Mucosa of gallbladder (tissue), 1 donor: ENCODE data around the gene PPP1R12B. TPM values are rescaled to one million over a fixed set of nuclear protein-coding genes. Genes with fewer than 3 reads are reported as not detected.
"Not testable (repeated sequence)": the region's sequence is repeated elsewhere in the genome, so short reads cannot be mapped to it uniquely, and the experiment has no call there.

Source experiments
- DNase-seq: peaks from one replicate; pipeline ENCODE4 v3.0.0-alpha.2; 2020; ENCODE audit warnings: low spot score
- total RNA-seq: library from RNA; stranded (reverse); gene quantifications from one replicate; pipeline ENCODE4 v1.2.1, GENCODE V29; 2021
- donor health status: DM: no; HTN: no; CAD: no.

The PPP1R12B gene
- total RNA-seq, 1 donor from 2014 or later, result 194 TPM

DNA sequence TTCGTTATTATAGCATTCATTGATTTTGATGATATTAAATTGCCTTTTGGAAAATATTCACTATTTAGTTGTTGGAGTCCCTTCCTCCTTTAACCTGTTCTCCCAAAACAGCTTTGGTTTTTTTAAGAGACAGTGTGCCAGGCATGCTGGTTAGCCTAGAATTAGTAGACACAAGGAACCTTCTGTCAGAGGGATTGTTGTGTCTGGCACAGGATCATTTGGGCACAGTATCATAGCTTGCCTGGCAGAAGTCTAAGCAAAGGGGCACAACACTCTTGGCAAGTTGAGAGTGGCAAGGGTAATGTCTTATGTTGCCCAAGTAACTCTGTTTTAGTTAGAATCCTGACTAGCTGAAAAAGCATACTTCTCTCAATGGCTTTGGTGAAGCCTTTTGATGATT lies 49.9 kb downstream of the PPP1R12B start:
- not testable (repeated sequence) for DNase-seq

DNA sequence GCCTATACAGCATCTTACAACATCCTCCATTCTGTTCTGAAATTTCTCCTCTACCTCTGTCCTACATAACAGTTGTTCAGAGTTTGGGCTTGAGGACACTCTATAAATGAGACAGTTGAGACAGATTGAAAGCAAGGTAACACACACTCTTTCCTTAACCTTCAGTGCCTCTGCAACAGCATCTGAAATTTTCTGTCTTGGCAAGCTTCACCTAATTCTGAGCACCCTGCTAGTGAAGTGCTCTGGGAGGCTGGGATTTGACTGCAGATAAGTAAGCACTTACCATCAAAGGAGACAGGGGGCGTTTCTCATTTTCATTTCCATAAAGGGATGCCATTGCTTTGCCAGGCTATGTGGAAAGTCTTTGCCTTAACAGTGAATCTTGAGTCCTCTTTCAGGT lies 53.3 kb downstream of the PPP1R12B start:
- DNase-seq, result not testable (repeated sequence)

DNA sequence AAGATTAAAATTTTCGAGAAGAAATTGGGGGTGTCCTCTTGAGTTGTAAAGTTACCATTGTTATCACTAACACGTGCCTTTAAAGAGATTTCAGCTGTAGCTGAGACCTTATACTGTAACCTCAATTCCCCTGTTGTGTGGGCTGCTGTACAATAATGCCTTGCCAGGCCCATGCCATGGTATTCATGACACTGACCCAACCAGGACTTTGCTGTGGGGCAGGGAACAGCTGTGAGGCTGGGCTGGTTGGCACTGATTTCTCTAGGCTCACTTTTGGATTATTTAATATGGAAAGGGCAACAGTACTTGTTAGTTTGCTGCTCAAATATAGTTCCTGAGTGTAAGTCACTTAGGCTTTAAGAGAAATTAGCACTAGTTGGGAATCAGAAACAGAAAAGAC lies 54.9 kb downstream of the PPP1R12B start:
- not testable (repeated sequence) for DNase-seq

DNA sequence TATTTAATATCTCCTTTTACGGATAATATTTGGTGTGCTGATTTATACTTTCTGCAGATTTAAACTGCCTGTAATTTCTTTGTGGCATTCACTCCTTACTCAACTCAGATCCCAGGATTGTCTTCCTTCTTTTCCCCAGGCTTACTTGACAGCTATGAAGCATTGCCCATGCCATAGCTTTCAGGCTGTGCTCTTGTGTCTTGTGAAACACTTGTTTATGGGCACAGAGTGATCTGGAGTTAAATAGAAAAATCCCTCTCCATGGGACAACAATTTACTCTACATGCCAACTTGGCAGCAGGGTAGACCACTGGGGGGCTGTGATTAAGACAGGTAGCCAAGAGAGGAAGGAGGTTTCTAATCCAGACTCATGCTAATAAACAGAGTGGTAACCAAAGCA lies 57.4 kb downstream of the PPP1R12B start:
- DNase-seq, result no peak

DNA sequence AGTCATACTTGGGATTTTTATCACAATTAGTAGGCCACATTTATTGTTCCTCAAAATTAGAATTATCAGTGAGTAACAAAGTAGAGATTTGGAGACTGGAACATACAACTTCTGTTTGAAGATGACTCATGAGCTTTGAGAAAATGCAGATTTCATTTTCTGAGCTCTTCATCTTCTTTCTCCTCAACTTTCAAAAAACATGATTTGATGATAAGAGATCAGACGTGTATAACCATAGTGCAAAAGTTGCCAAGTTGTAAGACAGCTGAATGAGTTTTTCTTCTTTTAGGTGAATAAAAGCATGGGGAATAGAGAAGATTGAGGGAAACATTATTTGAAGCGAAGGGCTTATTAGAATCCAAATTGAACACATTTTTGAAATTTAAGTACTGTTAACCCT lies 58.4 kb downstream of the PPP1R12B start:
- DNase-seq, result not testable (repeated sequence)

DNA sequence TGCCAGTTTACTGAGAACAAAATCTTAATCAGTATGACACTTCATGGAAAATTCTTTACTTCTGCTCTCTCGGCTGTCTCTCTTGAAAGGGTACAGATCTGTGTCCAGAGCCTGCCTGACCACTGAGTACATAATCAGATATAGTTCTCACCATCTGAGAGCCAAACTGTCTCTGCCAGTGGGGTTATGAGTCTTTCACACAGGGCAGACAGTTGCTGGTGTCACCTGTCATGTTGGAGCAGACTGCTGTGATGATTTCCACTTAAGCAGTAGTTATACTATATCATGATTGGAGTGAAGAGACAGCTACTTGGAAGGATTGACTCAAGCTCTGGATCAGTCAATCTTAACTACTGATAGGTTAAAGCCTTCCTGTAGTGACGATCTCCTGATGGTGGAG lies 58.9 kb downstream of the PPP1R12B start:
- not testable (repeated sequence) for DNase-seq

DNA sequence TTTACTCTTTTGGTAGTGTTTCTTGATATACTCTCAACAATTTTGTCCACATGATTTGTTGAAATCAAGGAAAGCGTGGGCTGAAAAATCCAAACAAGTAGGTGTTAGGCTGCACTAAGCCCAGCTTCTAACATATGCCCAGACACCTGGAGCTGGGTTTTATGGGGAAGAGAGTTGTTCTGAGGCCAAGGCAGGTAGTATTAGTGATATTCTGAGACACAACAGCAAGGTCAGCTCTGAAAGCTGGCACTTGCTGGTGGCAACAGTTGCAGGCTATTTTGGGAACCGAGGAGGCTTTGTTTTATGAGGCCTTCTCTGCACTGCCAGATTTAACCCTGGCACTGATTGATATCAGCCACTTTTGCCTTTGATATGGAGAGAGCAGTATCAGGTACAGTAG lies 61.8 kb downstream of the PPP1R12B start:
- not testable (repeated sequence) for DNase-seq

DNA sequence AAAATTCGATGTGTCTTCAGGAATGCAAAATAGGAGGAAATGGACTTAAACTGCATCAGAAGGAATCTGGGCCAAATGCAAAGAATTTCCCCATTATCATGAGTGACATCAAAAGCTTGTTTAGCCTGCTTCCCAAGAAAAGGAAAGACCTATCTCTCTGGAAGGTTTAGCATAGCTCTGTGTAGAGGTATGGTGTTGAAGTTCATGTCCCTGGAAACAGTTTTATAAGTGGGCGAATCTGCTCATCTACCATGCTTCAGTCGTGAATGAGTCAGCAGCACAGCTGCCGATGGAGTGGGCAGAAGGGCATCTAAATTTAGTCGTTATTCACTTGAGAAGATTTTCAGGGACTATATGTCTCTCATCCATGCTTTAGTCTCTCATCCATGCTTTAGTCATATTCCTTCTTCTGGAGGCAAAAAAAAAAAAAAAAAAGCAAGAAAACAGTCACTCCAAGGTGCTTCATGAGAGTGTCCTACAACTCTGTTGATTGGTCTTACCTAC lies 62.4 kb downstream of the PPP1R12B start:
- not testable (repeated sequence) for DNase-seq

DNA sequence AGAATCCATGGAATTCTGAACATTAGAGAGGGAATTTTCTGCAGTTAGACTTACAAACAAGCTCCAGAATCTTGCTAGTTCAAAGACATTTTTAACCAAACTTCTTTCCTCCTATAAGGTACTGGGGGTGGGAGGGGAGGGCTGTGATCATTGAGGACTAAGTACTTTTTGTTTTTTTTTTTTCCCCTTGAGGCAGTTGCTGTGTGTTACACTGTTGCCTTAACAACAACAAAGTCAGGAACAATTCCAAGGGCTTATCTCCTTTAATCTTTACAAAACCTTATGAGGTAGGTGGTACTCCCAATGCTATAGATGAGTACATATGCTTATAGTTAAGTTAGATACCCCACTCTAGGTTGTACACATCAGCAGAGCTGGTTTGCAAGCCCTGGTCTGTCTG lies 62.9 kb downstream of the PPP1R12B start:
- DNase-seq, result no peak

DNA sequence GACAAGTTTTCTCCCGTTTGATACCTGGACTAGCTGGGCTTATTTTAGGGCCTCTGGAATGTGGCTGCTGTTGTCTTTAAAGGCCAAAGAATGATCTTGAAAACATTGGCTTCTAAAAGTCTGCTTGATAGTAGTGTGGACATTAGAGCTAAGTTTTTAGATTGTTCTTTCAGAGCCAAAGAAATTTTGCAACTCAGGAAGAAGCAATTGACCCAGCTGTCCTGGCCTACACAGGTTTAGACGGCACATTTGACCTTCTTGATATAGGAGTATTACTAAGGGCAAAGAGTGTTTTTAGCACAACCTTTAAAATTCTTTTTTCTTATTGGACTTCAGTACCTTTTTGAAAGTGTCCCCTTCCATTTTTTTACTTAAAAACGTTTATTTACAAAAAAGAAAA lies 63.9 kb downstream of the PPP1R12B start:
- DNase-seq, result not testable (repeated sequence)

DNA sequence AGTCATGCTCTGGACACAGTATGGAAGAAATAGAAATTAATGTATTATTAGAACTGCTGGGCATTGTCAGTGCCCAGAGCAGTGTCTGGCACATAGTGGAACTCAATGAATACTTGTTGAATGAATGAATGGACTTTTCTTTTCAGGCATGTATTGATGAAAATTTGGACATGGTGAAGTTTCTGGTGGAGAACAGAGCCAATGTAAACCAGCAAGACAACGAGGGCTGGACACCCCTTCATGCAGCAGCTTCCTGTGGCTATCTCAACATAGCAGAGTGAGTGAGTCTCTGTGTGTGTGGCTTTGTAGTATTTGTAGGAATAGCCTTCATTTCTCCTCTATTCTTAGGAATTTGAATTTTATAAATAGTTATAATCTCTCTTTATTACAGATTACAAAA lies 68.1 kb downstream of the PPP1R12B start:
- DNase-seq, result no peak

DNA sequence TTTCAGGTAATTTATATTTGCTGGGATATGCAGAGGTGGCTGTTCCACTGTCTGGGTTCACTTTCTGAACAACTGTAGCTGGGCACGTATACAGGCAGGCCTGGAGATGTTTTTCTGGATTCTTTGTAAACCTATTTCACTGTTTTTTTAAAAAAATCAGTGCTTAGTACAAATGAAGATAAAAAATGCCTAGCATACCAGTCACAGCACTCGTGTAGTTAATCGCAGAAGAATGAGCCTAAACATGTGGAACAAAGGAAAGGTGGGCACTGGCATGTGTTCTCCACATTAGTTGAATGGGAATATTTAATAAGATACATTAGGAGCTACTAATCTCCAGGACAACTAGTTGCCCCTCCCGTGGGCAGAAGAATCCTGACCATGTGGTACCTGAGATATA lies 68.6 kb downstream of the PPP1R12B start:
- not testable (repeated sequence) for DNase-seq

DNA sequence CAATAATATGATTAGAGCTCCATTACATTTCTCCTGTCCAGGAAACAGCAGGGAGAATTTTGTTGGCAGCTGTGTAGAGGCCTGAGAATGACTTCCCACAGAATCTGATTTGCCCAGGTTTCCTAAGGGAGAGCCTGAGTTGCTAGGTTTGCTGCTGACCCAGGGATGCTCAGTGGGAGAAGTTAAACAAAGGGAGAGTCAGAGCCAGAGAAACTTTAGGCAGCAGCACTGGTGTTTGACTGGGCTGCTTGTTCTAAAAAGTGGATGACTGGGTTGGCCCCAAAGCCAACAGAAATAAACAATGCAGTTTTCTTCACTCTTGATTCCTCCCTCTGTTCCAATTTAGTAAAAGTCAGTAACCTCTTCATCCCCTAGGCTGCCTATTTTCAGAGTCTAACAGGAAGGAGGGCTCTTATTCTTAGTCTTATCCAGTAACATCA lies 69.3 kb downstream of the PPP1R12B start:
- not testable (repeated sequence) for DNase-seq

DNA sequence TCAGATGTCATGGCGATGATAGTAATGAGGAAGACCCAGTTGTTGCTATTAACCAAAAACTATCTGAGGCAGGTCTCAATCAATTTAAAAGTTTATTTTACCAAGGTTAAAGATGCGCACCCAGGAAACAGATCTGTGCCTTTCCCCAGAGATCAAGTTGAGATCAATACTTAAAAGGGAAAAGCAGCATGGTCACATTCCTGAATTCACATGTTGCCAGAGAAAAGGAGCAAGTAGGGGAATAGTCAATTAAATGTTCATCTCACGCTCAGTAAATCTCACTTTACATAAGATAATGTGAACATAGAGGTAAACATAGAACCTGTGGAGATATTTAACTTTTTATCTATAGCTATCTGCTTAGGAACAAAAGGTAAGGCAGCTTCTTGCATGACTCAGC lies 71.2 kb downstream of the PPP1R12B start:
- peak; percentile 23 for DNase-seq

DNA sequence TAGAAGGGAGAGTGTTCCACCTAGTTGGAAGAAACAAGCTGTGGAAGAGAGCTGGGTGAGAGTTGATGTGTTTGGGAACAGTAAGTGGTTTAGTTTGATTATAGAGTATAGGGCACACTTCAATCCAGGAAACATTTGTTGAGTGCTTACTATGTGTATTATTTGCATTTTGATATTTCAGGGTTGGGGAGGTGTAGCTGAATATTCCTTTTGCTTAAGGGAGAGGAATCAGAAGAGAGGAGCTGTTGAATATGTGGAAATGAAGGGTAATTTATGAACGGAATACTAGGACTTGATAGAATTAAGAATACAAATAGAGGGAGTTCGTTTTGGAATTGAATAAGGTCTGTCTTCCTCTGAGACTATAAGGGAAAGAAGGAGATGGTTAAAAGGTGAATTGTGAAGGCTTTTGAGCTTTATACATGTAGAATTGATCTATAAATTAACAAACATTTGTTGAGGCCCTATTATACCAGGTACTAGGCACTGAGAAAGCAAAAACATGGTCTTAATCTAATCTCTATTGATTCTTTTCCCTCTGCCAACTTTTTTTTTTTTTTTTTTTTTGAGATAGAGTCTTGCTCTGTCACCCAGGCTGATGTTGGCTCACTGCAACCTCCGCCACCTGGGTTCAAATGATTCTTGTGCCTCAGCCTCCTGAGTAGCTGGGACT lies 72.1 kb downstream of the PPP1R12B start:
- DNase-seq, result not testable (repeated sequence)

DNA sequence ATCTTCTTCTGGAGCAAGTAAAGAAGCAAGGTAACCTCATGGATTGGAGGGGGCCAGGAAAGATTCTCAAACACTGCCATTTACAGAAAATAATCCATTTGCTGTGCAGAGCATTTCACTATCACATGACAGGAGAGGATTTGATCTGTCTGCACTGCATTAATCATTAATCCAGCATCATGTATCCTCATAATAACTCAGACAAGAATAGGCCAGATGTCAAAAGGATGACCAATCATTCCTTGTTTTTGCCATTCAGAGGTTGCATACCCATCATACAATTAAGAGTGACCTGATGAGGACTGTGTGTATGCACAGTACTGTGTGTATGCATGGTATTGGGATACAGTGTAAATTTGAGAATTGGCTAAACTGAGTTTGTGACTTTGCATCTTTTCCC lies 74.2 kb downstream of the PPP1R12B start:
- DNase-seq, result not testable (repeated sequence)

DNA sequence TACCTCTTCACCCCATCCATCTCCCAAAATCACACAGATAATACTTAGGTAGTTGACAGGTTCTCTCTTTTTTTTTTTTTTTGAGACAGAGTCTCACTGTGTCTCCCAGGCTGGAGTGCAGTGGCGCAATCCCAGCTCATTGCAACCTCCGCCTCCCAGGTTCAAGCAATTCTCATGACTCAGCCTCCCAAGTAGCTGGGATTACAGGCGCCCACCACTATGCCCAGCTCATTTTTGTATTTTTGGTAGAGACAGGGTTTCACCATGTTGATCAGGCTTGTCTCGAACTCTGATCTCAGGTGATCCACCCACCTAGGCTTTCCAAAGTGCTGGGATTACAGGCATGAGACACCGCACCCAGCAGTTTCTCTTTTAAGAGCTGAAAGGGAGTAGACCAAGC lies 75.8 kb downstream of the PPP1R12B start:
- not testable (repeated sequence) for DNase-seq

DNA sequence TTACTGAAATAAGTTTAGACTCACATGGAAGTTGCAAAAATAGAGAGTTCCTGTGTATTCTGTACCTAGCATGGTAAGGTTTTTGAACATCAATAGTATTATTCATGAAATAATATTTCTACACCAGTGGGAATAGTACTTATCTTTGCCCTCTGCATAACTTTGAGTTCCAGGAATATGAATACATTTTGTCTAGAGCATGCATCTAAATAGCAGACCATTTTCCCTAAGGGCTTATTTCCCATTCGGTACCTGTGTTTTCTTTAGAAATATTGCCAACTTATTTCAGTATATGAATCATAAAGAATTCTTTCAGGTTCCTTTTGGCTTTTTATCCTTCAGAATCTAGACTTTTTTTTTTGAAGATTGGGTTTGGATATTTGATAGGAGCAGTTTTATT lies 81.6 kb downstream of the PPP1R12B start:
- DNase-seq, result not testable (repeated sequence)

DNA sequence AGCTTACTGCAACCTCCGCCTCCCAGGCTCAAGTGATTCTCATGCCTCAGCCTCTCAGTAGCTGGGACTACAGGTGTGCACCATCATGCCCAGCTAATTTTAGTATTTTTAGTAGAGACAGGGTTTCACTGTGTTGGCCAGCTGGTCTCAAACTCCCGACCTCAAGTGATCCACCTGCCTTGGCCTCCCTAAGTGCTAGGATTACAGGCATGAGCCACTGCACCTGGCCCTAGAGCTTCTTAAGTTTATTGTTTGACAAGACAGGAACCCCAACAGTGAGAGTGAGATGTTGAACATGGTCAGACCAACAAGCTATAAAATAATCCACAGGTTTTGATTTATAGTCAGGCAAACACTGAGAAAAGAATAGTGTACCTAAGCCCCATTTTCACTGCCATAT lies 83.8 kb downstream of the PPP1R12B start:
- DNase-seq, result not testable (repeated sequence)

DNA sequence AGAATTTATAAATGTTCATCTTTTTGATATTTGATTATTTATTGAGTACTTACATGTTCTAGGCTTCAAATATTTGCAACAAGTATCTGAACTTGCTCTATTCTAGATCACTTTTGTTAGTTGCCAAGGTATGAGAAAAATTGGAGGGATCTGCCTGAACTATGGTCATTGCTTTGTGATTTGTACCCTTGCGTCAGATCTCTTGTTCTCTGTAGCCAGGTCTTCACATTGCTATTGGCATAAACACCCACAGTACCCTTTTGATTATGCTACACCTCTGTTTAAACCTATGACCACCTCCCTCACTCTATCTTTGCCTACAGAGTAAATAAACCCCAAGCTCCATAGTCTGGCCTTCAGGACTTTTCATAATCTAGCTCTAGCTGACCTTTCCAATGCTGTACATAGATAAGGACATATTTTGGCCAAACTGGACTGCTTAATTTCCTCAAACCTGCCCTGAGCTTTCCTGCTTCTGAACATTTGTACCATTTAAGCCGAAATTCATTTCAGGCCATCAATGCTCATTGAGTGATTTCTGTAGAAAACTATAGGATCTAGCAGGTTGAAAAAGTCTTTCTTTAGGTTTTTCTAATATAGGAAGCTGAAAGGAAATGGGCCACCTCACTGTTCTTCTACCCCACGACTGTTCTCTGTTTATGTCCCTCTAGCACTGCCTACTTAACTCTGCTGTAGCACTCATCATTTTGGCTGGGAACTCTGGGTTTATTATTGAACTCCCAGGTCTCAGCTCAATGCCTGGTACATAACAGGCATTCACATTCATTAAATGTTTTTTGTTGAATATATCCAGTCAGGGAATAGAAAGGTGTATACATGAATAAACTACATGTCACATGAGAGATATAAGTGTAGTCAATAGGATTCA lies 84.9 kb downstream of the PPP1R12B start:
- no peak for DNase-seq

DNA sequence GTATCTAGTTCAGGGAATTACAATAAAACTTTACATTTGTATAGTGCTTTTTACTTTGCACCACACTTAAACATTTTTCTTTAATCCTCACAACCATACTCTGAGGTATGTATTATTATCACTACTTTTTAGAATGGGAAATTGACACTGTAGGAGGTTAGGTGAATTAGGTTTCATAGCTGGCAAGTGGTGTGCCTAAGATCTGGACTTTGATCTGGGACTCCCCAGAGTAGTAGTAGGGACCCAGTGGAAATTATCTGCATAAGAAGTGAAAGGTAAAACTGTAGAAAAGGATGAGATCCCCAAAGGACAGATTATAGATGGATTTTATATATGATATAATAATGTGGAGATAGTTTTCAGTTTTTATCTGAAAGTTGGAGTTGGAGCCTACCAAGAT lies 85.6 kb downstream of the PPP1R12B start:
- DNase-seq, result no peak

DNA sequence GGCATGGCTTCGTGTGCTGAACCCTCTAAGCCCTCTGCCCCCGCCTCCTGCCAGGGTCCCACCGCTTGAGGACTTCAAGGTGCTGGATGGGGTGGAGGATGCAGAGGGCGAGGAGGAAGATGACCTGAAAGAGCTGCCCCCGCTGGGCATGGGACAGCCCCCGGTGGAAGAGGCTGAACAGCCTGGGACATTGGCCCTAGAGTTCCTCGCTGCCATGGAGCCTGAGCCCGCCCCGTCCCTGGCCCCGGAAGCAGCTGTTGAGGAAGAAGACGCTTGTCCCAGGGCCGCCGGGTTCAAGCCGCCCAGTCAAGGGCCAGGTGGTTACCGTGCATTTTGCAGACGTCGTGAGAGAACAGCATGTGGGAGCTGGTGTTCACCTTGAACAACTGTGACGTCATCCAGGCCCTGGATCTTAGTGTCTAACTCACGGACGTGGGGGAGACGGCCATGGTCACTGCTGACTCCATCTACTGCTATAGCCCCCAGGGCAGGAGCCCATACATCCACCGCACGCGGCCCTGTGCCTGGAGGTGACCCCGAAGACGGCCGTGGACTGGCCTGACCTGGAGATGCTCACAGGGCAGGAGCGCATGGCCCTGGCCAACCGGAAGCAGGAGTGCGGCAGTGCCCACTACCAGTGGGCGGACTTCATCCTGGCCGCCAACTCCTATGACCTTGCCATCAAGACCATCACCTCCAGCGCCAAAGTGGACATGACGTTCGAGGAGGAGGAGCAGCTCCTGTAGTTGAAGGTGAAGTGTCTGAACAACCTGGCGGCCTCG lies 90.1 kb downstream of the PPP1R12B start:
- no peak for DNase-seq
